ENCODE results near the gene CHKB.

DNA sequence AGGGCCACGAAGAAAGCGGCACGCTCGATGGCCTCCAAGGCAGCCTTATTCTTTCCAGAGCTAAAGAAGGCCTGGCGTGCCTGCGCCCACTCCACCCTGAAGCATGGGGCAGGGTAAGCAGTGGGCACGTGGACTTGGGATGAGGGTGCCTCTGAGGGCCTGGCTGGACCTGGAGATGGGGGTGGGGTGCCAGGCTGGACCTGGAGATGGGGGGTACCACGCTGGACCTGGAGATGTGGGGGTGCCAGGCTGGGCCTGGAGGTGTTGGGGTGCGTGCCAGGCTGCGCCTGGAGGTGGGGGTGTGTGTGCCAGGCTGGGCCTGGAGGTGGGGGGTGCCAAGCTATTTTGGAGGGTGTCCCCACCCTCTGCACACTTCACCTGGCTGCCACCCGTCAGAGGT, 9.7 kb downstream of the CHKB start:
- TF ChIP-seq CTCF (IDR thresholded peaks at IDR 0.05) (no peak), POLR2A (IDR thresholded peaks at IDR 0.05) (no peak)
